Loucy (cell line): ENCODE data around the gene CMAS.
A peak's percentile ranks its signal among the peaks of the same experiment; 100 is the strongest.

ENCODE experiments used
- EZH2phosphoT487 ChIP-seq: fragments of 200-600 bp; IDR thresholded peaks from 2 replicates; pipeline ENCODE4 v1.6.1; 2018; ENCODE audit warnings: antibody characterized with exemption, mild to moderate bottlenecking, moderate library complexity, borderline replicate concordance
- TF ChIP-seq, protein P1 (sequence below): fragments of 200-600 bp; sonication (generic); conservative IDR thresholded peaks from 2 replicates; pipeline ENCODE4 v1.5.1; 2014; ENCODE audit warnings: mild to moderate bottlenecking, antibody characterized with exemption, low read length

DNA sequence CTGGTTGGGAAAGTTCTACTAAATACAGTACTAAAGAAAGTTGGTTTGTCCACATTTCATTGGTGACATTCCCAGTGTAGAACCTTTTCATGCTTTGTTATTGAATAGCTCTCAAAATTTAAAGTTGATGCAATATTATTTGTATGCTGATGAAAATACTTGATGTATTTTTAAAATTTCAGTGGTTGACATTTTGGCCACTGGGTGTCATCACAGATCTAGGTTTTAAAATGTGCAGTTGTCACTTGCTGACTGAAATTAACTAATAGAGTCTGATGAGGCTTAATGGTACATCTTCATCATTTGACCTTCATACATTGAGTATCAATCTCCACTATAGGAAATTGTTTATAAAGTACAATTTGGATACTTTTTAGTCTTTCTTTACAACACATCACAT lies 37.1 kb downstream of the CMAS start:
- TF ChIP-seq, protein P1, sequence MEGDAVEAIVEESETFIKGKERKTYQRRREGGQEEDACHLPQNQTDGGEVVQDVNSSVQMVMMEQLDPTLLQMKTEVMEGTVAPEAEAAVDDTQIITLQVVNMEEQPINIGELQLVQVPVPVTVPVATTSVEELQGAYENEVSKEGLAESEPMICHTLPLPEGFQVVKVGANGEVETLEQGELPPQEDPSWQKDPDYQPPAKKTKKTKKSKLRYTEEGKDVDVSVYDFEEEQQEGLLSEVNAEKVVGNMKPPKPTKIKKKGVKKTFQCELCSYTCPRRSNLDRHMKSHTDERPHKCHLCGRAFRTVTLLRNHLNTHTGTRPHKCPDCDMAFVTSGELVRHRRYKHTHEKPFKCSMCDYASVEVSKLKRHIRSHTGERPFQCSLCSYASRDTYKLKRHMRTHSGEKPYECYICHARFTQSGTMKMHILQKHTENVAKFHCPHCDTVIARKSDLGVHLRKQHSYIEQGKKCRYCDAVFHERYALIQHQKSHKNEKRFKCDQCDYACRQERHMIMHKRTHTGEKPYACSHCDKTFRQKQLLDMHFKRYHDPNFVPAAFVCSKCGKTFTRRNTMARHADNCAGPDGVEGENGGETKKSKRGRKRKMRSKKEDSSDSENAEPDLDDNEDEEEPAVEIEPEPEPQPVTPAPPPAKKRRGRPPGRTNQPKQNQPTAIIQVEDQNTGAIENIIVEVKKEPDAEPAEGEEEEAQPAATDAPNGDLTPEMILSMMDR, result peak; percentile 77
- TF ChIP-seq EZH2phosphoT487, result no peak
